GM18868 (cell line): ENCODE results near the gene MERTK.
"Not testable (repeated sequence)": the region's sequence is repeated elsewhere in the genome, so short reads cannot be mapped to it uniquely, and the experiment has no call there.

ENCODE experiments used
- ATAC-seq: cut with Tn5 transposase; IDR thresholded peaks from one replicate; pipeline ENCODE4 v1.9.1; 2021; ENCODE audit warnings: mild to moderate bottlenecking, moderate library complexity; ENCODE audit not compliant: unreplicated experiment

MERTK gene

DNA sequence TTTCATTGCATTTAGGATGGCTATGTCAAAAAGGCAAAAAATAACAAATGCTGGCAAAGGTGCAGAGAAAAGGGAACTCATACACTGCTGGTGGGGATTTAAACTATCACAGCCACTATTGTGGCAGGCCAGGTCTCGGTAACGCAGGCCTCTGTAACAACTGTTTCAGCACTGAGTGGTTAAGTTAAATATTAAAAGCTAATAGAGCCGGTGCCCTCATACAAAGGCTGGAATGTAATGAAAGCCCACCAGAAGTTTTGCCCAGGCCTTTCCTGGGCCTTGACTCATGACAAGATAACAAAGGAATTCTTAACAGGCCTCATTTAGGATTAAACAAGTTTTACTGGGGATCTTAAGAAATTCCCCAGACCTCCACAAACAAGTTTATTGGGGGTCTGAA, 10.7 kb downstream of the MERTK start:
- no peak for ATAC-seq

GRCh38 chr2:111909997-111910396, 11.6 kb downstream of the MERTK start:
- not testable (repeated sequence) for ATAC-seq

GRCh38 chr2:111910609-111911277, 12.3 kb downstream of the MERTK start:
- ATAC-seq = no peak

DNA sequence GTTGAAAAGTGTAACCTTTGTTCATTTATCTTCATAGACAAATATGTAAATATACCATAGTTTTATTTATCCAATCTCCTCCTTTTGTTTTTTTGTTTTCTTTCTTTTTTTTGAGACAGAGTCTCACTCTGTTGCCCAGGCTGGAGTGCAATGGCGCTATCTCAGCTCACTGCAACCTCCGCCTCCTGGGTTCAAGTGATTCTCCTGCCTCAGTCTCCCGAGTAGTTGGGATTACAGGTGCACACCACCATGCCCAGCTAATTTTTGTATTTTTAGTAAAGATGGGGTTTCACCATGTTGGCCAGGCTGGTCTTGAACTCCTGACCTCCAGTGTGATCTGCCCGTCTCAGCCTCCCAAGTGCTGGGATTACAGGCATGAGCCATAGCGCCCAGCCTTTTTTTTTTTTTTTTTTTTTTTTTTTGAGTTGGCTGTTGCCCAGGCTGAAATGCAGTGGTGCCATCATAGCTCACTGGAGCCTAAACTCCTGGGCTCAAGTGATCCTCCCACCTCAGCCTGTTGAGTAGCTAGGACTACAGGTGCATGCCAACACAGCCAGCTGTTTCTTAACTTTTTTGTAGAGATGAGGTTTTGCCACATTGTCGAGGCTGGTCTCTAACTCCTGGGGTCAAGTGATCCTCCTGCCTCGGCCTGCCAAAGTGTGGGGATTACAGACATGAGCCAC, 13.0 kb downstream of the MERTK start:
- ATAC-seq = not testable (repeated sequence)

GRCh38 chr2:111912547-111912946, 14.1 kb downstream of the MERTK start:
- no peak for ATAC-seq

GRCh38 chr2:111917106-111917505, 18.7 kb downstream of the MERTK start:
- ATAC-seq = no peak

GRCh38 chr2:111918383-111918806, 20.0 kb downstream of the MERTK start:
- no peak for ATAC-seq

DNA sequence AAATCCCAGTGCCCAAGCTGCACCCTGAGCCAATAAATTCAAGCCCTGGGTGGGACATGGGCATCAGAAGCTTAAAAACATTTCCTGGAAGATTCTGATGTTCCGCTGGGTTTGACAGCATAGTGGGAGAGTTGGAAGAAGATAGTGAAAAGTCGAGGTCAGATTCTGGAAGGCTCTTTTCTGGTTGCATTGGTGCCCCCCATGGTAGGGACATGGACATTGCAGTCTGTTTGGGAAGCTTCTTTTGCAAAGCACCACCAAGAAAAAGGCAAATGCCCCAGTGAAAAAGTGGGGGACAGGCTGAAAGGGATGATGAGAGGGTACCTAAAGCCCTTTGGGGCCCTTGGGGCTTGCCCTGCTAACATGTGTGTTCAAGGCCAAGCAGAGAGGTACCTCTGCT, 21.0 kb downstream of the MERTK start:
- no peak for ATAC-seq

GRCh38 chr2:111919794-111920608, 21.6 kb downstream of the MERTK start:
- no peak for ATAC-seq

- ATAC-seq = no peak
These were observed 24.9 kb downstream of the MERTK start for GRCh38 chr2:111923276-111923804.

DNA sequence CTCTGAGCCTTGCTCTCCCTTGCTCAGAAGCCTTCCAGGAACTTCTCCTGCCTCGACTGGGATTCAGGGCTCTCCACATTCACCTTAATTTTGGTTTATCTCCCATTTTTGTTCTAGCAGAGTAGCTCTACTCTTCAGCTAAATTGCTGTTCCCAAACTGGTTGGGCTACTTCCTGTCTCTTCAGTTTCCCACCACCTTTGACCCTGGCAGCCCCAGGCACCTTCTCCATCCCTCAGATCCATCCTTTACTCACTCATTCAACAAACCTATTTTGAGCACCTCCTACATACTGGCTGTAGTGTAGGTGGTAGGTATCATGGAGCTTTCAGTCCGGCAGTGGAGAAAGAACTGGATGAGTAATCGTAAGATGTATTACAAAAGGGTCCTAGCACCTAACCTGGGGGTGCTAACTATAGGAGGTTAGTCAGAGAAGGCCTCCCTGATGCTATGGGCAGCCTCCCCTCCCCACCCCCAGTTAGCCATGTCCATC, 26.3 kb downstream of the MERTK start:
- ATAC-seq = no peak

DNA sequence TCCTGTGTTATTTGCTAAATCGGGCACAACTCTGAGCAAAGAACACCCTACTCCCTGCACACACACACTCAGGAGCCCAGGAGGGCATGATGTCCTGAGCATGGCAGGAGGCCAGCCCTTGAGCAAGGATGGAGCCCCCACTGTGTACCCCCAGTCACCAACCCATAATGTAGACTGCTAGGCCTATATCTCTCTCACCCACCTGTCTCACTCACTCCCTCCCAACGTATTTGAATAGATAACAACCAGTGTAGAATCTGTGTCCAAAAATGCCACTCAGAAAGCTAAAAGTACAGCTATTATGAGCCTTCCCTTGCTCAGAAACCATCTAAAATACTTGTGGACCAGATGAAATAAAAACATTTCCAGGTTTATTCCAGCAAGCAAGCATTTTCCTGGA, 29.3 kb downstream of the MERTK start:
- ATAC-seq = no peak

DNA sequence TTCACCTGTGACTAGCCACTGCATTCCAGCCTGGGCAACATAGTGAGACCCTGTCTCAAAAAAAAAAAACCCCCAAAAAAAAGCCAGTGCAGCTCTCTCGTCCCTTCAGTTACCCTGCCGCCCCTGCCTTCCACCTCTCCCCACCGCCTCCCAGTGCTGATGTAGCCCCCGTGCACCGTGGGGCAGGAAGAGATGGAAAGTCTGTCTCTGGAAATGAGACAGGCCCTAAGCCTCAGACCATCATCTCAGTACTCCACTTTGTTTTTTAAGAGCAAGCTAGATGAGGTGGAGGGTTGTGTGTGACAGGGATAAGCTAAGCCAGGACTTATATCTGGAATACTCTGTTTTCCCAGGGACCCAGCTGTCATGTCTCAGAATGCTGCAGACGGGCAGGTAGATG, 32.0 kb downstream of the MERTK start:
- no peak for ATAC-seq

DNA sequence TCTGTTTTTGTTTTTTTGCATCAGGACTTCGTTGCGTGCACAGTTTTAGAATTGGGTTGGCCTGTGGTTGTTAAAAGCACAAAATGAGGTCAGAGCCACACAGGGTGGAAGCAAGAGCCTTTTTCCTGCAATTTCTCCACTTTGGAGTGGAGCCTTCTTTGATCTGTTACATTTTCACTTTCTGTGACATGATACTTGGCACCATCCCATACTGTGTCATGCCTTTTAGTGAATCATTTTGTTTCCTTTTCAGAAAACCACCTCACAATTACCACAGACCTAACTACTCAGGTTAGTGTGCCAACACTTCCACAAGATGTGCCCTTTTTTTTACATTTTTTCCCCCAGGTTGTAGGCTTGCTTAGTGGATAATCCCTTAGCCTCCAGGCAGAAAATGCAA, 32.5 kb downstream of the MERTK start:
- peak; percentile 55 for ATAC-seq

DNA sequence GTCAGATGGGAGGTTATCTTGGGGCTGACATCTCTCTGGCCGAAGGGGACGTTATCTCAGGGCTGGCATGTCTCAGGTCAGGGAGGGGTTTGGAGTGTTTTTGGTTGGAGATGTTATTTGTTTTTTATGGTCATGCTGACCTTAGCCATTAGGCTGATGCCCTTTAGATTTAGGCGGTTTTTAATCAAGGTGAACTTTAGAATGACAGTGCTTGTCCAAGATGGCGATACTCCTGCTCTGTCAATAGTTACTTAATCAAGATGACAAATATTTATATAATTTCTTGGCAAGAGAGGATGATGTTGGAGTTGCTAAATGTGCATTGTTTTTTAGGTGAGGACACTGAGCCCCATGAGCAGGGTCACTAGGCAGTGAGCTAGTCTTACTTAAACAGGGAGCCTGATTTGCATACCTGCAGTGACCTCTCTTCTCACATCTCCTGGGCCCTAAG, 34.5 kb downstream of the MERTK start:
- no peak for ATAC-seq

- not testable (repeated sequence) for ATAC-seq
These were observed 35.5 kb downstream of the MERTK start for GRCh38 chr2:111933900-111934299.

GRCh38 chr2:111936881-111937280, 38.5 kb downstream of the MERTK start:
- ATAC-seq = no peak

DNA sequence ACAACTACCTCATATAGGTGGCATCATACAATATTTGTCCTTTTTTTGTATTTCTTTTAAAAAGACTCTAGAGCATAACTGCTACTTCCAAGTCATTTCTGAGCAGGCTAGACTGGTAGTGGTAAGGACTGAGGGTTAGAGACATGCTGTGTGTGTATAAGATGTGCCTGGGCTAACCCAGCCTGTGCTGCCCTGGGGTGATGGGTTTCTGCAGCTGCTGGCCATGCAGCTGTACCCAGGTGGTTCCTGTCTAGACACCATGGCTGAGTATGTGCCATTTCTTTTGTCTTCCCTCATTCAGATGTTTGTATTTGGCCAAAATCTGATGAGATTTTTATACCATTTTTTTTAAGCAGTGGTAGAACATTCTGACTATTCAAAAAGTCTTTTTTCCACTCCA, 40.0 kb downstream of the MERTK start:
- ATAC-seq = no peak

DNA sequence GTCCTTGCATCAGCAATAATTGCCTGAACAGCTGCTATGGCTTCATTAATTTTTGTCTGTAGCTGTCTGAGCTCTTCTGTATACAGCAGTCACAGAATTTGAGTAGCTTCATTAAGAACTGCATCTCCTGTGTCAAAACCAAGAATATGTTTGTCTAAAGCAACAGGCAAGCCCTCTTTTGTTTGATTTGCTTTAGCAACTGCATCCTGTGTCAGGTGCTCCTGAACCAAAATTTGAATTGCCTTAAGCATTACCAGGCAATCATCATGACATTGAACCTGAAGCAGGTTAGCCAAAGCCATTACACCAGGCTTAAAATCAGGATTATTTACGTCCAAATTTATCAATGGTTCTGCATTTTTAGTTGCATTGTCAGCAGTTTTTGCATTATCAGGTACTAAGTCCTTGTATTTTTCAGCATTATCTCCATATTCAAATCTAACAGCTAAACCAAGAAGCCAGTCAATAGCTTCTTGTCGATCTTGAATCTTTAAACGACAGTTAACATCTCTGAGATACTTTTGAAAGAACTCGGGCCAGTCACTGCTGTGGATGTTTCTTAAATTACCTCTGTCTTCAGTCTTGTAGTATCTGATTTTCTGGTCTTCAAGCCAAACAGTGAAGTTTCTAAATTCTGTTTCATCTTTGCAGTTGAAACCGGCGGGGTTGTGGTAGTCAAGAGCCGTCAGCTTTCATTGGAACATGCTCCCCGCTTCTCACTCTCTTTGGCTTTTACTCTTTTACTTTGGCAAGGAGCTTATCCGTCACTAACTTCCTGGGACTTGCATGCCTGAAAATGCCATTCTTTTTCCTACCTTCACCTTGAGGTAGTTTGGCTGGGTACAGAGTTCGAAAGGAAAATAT, 42.2 kb downstream of the MERTK start:
- no peak for ATAC-seq

DNA sequence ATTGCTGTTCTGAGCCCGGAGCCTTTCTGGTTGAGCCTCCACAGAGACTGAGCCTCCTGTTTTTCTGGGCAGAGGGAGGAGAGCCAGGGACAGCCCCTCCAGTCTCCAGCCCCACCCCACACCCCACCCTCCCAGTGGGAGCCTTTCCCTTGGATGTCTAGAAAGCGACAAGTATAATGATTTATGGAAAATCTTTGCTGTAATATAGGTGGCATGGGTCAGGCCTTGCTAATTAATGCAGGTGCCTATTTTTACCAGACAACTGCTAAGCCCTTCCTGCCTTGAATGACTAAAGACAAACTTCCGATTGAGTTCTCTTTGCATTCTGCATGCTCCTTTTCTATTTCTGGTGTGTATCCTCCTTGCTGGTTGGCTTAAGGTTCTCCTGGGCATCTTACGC, 43.1 kb downstream of the MERTK start:
- ATAC-seq = no peak
